GM12891 (cell line): ENCODE results near the gene MOB3C.

ENCODE experiments used
- PAX5 ChIP-seq: IDR thresholded peaks from 2 replicates; pipeline ENCODE4 v1.6.1; 2011; ENCODE audit warnings: low read length, moderate library complexity, mild to moderate bottlenecking; ENCODE audit not compliant: insufficient read depth, severe bottlenecking
- POLR2A ChIP-seq: IDR thresholded peaks from 2 replicates; pipeline ENCODE4 v1.6.1; 2011; ENCODE audit warnings: low read depth, low read length, control low read depth
- POLR2AphosphoS5 ChIP-seq: IDR thresholded peaks from 2 replicates; pipeline ENCODE4 v1.6.1; 2011; ENCODE audit warnings: low read depth, low read length, control low read depth
- POU2F2 ChIP-seq: IDR thresholded peaks from 2 replicates; pipeline ENCODE4 v1.6.1; 2011; ENCODE audit warnings: low read depth, mild to moderate bottlenecking, control low read depth, low read length, moderate library complexity
- SPI1 ChIP-seq: IDR thresholded peaks from 2 replicates; pipeline ENCODE4 v1.6.1; 2011; ENCODE audit warnings: low read depth, low read length, control low read depth
- TAF1 ChIP-seq: IDR thresholded peaks from 2 replicates; pipeline ENCODE4 v1.6.1; 2011; ENCODE audit warnings: low read depth, low read length, control low read depth

- TF ChIP-seq POLR2AphosphoS5 = no peak
- no peak for TF ChIP-seq POLR2A
- no peak for TF ChIP-seq TAF1
- no peak for TF ChIP-seq SPI1
- no peak for TF ChIP-seq PAX5
- TF ChIP-seq POU2F2 = no peak
Measured at GRCh38 chr1:46571691-46572225, 44.9 kb downstream of the MOB3C start.
